SJCRH30 (cell line): Measurements from ENCODE around the gene ZNF487. TPM values are rescaled to one million over a fixed set of nuclear protein-coding genes. Genes with fewer than 3 reads are reported as not detected.
A peak's percentile ranks its signal among the peaks of the same experiment; 100 is the strongest.
"Not testable (repeated sequence)": the region's sequence is repeated elsewhere in the genome, so short reads cannot be mapped to it uniquely, and the experiment has no call there.

Experiments used
- DNase-seq, 2 experiments: peaks; one replicate each; pipeline ENCODE4 v3.0.0-alpha.2; 2015 to 2020
- H3K27ac ChIP-seq: fragments of 250-450 bp; sonication (Bioruptor Pico); 2 replicates; pipeline ENCODE4 v1.5.1; 2020; ENCODE audit warnings: mild to moderate bottlenecking, moderate library complexity
- H3K27me3 ChIP-seq: fragments of 250-450 bp; sonication (Bioruptor Pico); 2 replicates; pipeline ENCODE4 v1.5.1; 2020; ENCODE audit warnings: mild to moderate bottlenecking, moderate library complexity
- H3K36me3 ChIP-seq: fragments of 250-450 bp; sonication (Bioruptor Pico); 2 replicates; pipeline ENCODE4 v1.5.1; 2020; ENCODE audit warnings: mild to moderate bottlenecking, moderate library complexity
- H3K4me1 ChIP-seq: fragments of 250-450 bp; sonication (Bioruptor Pico); 2 replicates; pipeline ENCODE4 v1.5.1; 2020; ENCODE audit warnings: mild to moderate bottlenecking, moderate library complexity
- H3K4me3 ChIP-seq: fragments of 250-450 bp; sonication (Bioruptor Pico); 2 replicates; pipeline ENCODE4 v1.5.1; 2020; ENCODE audit warnings: mild to moderate bottlenecking, moderate library complexity
- H3K9me3 ChIP-seq: fragments of 250-450 bp; sonication (Bioruptor Pico); replicated peaks from 2 replicates; pipeline ENCODE4 v1.5.1; 2020; ENCODE audit warnings: mild to moderate bottlenecking, moderate library complexity
- total RNA-seq: library from RNA; depleted of rRNA; stranded (reverse); fragments of >200 nt; shearing (Covaris generic); gene quantifications from 2 replicates; pipeline ENCODE4 v1.2.3, GENCODE V29; 2014; rRNA removed

ZNF487 gene
- total RNA-seq: 0.18 and 0.38 TPM in 2 replicates

DNA sequence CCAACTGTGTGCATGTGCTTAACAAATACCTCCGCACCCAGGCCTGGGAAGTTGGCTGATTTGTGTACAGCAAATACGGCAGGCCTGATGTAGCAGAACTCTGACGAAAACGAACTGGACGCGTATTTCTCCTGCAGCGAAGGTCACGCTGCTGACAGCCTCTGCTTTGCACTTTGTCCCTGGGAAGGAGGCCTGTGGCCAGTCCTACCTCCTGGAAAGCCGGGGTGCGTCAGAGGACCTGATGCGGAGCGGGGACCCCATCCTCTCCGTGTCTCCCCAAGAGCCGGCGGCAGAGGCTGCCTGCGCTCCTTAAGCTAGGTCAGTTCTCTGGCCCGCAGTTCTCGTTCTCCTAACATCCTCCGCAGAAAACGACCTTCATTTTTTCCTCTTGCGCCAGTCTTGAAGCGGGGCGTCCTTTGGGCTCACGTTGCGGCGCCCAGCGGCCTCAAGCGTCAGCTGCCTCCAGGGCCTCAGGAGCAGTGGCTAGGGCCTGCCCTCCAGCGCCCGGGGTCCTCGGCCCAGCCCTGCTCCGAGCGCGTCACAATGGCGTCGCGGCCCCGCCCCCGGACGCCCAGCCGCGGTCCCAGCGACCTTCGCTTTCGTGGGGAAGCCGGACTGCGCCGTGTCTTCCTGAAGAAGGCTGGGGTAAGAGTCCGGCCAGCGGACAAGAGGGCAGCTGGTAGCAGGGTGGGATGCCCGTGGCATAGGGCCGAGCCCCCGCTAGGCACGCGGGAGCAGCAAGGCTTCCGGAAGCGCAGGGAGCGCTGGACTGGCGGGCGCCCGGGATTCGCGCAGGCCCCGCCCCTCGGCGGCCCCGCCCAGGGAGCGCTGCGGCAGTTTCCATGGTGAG is at the start of gene ZNF487:
Gene ZNF487, plus strand, starts transcription at position 821 of the 850 bp plus-strand sequence. CDS start 38,703 bp downstream, outside the sequence.
- H3K36me3 ChIP-seq: no peaks in the 10 kb centered on the region
- H3K27ac ChIP-seq: peak within 1 kb of the TSS; percentile 77
- H3K4me3 ChIP-seq: peak within 1 kb of the TSS; percentile 80
- H3K27me3 ChIP-seq: no peaks in the 10 kb centered on the region
- H3K4me1 ChIP-seq: no peaks in the 10 kb centered on the region
- DNase-seq: peak; percentile 65 to 71
- H3K9me3 ChIP-seq: no peaks in the 10 kb centered on the region

DNA sequence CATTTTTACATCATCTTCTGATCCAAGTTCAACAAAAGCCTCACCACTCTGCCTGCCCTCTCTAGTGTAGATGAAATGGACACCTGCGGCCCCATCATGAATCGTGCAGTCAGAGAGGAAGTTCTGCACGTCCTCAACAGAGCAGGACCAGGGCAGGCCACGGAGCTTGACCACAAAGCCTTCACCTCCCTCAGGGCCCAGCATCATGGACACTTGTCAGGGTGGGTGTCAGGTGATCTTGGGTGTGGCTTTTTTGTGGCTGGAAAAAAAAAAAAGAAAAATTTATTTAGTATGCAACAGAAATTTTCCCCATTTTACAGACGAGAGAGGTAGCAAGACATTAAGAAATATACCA is 49.3 kb upstream of the ZNF487 start:
- H3K9me3 ChIP-seq: no peaks in the 10 kb centered on the region
- no peaks in the 10 kb centered on the region for H3K4me1 ChIP-seq
- no peak overlapping the region for H3K4me3 ChIP-seq
- no peak overlapping the region for H3K27ac ChIP-seq
- H3K27me3 ChIP-seq: no peaks in the 10 kb centered on the region
- DNase-seq: no peak
- no peaks in the 10 kb centered on the region; the same call in 1 of the 2 replicates for H3K36me3 ChIP-seq

DNA sequence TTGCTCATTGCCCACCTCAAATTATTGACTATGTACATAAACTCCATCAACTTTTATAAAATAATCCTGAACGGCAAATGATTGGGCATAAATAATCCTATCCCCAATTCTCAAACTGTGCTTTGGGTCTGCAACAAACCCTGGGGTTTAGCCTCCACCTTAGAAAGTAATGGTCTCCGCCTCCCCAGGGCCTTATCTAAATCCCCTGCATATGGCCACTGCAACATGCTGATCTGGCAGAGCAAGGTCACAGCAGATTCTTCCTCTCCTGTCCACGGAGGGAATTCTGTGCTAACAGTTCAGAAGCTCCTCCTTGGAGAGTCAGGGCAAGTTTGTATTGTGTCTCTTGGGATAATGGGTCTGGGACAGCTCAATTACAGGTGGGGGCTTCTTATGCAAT is 47.0 kb upstream of the ZNF487 start:
- no peak for DNase-seq
- Histone ChIP-seq H3K4me3 (no peak overlapping the region), H3K4me1 (no peaks in the 10 kb centered on the region), H3K9me3 (no peaks in the 10 kb centered on the region), H3K36me3 (no peaks in the 10 kb centered on the region; the same call in 1 of the 2 replicates), H3K27ac (no peak overlapping the region), H3K27me3 (no peaks in the 10 kb centered on the region)

DNA sequence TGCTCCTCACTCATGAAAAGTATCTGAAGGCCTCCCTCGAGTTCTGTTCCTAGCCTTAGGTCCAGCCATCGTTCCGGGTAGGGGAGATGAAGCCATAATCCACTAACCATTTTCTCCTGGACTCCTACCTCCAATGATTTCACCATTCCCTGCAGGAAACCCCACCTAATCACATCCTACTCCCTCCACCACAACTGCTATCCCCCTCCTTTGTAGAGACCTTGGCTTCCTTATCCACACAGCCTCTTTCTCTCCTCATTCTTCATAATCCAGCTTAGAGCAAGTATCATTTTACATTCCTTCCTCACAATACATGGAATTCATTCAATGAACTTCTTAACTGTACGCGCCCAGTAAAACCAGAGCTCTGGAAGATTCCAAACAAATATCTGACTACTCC is 46.6 kb upstream of the ZNF487 start:
- no peak overlapping the region for H3K27ac ChIP-seq
- no peaks in the 10 kb centered on the region for H3K4me1 ChIP-seq
- DNase-seq: no peak
- no peaks in the 10 kb centered on the region for H3K9me3 ChIP-seq
- no peaks in the 10 kb centered on the region for H3K27me3 ChIP-seq
- H3K36me3 ChIP-seq: no peaks in the 10 kb centered on the region; the same call in 1 of the 2 replicates
- H3K4me3 ChIP-seq: no peak overlapping the region

DNA sequence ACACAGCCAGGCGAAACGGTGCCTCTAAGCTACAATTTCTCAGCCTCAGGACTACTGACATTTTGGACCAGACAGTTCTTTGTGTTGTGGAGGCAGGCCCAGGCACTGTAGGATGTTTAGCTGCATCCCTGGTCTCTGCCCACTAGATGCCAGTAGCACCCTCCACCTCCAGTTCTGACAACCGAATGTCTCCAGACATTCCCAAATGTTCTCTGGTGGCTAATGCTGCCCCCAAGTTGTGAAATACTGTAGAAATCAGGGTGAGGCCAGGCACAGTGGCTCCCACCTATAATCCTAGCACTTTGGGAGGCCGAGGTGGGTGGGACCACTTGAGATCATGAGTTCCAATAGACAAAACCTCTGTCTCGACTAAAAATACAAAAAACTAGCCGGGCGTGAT is 46.2 kb upstream of the ZNF487 start:
- DNase-seq: no peak
- Histone ChIP-seq H3K9me3 (no peaks in the 10 kb centered on the region), H3K27me3 (no peaks in the 10 kb centered on the region), H3K4me1 (no peaks in the 10 kb centered on the region), H3K36me3 (no peaks in the 10 kb centered on the region; the same call in 1 of the 2 replicates), H3K4me3 (no peak overlapping the region), H3K27ac (no peak overlapping the region)

DNA sequence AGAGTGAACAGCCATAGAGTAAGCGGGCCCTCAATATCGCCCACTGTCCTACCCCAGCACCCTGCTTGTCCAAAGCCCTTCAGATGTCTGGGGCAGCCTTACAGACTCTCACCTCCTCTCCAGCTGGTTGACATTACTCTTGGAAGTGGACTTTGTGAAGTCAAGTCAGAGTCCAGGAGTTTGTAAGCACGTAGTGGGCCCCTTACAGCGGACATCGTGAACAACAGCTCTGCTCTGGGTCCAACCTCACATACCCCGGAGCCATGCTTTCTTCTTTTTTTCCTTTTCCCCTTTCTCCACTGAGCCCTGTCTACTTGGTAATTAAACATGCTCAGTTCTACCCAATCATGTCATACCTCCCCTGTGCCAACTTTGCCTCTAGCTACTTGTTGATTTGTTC is 45.4 kb upstream of the ZNF487 start:
- H3K4me3 ChIP-seq: no peak overlapping the region
- no peak for DNase-seq
- H3K27ac ChIP-seq: no peak overlapping the region
- no peaks in the 10 kb centered on the region for H3K27me3 ChIP-seq
- no peaks in the 10 kb centered on the region; the same call in 1 of the 2 replicates for H3K36me3 ChIP-seq
- no peaks in the 10 kb centered on the region for H3K9me3 ChIP-seq
- H3K4me1 ChIP-seq: no peaks in the 10 kb centered on the region

DNA sequence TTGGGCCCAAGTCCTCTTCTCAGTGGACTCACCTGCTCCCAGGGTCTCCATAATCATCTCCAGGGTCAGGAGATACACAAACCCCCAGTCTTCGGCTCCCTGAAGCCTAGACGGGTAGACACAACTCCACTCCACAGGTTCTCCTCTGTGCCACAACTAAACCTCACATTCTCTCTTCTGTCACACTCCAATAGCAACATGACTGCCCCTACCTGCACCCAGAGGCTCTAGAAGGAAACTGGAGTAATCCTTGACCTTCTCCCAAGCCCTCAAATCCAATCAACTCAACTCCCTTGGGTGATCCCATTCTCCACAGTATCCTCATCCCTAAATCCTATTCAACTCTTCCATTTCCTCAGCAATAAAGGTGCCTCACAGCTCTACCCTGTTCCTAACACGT is 44.2 kb upstream of the ZNF487 start:
- Histone ChIP-seq H3K9me3 (no peaks in the 10 kb centered on the region), H3K4me1 (no peaks in the 10 kb centered on the region), H3K27me3 (no peaks in the 10 kb centered on the region), H3K27ac (no peak overlapping the region), H3K36me3 (no peaks in the 10 kb centered on the region; the same call in 1 of the 2 replicates), H3K4me3 (no peak overlapping the region)
- no peak for DNase-seq

DNA sequence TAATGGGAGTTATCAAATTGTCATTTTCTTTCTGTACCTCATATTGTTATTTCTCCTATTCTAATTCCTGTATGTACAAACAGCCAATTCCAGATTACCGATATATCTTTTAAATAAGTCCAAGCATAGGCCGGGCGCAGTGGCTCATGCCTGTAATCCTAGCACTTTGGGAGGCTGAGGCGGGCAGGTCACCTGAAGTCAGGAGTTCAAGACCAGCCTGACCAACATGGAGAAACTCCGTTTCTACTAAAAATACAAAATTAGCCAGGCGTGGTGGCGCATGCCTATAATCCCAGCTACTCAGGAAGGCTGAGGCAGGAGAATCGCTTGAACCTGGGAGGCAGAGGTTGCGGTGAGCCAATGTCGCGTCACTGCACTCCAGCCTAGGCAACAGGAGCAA is 43.7 kb upstream of the ZNF487 start:
- H3K27me3 ChIP-seq, H3K4me1 ChIP-seq, H3K9me3 ChIP-seq, H3K36me3 ChIP-seq, H3K27ac ChIP-seq, H3K4me3 ChIP-seq, DNase-seq: not testable (repeated sequence)

DNA sequence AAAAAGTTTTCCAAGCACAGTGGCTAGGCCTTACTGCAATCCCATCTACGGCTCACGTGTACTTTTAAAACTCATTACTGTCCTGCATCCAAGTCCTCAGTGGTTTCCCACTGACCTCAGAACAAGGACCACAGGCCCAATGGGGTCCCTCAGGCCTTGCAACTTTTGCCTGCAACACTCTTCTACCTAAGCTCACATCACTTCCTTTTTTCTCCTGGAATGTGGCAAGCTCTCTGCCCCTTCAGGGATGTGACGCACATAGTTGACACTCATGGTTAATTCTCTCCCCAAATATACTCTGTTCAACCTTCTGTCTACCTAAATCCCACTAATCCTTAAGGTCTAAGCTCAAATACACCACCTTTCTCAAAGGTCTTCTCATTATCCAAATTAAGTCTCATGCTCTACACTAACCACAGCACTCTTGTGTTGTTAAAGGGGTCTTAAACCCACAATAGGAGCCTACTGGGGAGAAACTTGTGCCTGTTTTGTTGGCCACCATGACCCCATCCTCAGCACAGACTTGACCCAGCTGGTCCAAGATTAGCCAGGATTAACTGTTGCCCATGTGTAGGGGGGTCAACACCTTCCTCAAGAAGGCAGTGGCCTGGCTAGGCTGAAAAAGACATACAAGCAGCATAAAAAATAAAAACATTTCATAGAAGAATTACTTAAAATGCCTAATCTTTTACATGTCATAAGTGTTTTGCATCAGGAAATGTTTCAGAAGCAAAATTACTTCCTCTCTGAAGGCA is 43.1 kb upstream of the ZNF487 start:
- Histone ChIP-seq H3K27me3 (no peaks in the 10 kb centered on the region), H3K4me3 (no peak overlapping the region), H3K27ac (no peak overlapping the region), H3K4me1 (no peaks in the 10 kb centered on the region), H3K9me3 (no peaks in the 10 kb centered on the region), H3K36me3 (no peaks in the 10 kb centered on the region)
- DNase-seq: no peak

DNA sequence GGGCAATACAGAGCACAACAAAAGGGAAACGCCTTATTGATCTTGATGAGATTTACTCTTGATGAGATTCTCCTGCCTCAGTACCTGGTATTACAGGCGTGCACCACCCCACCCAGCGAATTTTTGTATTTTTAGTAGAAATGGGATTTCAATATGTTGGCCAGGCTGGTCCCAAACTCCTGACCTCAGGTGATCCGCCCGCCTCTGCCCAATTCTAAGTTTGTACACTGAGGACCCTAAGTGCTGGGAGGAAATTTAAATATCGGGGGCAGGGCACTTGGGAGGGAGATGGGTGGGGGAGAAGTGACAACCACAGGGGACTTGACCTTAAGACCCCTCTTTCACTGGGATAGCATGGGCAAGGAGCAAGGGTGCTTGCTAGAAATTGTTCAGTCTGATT is 42.0 kb upstream of the ZNF487 start:
- H3K9me3 ChIP-seq: no peaks in the 10 kb centered on the region
- H3K27me3 ChIP-seq: no peaks in the 10 kb centered on the region
- no peak overlapping the region for H3K4me3 ChIP-seq
- H3K27ac ChIP-seq: no peak overlapping the region
- peaks cover 3% of the 10 kb centered on the region; the same call in 1 of the 2 replicates for H3K36me3 ChIP-seq
- no peaks in the 10 kb centered on the region for H3K4me1 ChIP-seq
- DNase-seq: no peak

DNA sequence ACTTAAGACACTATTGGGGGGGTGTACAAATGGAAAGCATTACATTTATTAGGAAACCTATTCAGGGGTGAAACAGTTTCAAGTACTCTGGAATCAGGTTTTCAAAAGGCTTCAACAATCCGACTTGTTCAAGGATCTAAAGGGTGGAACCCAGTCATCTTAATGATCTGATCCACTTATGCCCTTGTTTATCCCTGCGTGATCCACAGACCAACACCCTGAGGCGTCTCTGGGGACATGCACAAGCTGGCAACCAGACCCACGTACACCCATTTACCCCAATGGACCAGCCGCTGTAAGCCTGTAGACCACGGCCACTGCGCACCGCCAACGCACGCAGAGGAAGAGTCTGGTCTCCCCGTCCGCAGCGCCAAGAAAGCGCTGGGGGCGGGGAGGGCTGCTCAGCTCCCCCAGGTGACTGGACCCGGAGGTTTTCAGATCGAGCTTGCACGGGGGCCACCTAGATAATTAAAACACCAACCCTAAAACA is 41.3 kb upstream of the ZNF487 start:
- Histone ChIP-seq H3K4me1 (no peaks in the 10 kb centered on the region), H3K36me3 (peaks cover 3% of the 10 kb centered on the region; the same call in 1 of the 2 replicates), H3K27me3 (no peaks in the 10 kb centered on the region), H3K9me3 (no peaks in the 10 kb centered on the region), H3K4me3 (no peak overlapping the region), H3K27ac (no peak overlapping the region)
- DNase-seq: no peak

DNA sequence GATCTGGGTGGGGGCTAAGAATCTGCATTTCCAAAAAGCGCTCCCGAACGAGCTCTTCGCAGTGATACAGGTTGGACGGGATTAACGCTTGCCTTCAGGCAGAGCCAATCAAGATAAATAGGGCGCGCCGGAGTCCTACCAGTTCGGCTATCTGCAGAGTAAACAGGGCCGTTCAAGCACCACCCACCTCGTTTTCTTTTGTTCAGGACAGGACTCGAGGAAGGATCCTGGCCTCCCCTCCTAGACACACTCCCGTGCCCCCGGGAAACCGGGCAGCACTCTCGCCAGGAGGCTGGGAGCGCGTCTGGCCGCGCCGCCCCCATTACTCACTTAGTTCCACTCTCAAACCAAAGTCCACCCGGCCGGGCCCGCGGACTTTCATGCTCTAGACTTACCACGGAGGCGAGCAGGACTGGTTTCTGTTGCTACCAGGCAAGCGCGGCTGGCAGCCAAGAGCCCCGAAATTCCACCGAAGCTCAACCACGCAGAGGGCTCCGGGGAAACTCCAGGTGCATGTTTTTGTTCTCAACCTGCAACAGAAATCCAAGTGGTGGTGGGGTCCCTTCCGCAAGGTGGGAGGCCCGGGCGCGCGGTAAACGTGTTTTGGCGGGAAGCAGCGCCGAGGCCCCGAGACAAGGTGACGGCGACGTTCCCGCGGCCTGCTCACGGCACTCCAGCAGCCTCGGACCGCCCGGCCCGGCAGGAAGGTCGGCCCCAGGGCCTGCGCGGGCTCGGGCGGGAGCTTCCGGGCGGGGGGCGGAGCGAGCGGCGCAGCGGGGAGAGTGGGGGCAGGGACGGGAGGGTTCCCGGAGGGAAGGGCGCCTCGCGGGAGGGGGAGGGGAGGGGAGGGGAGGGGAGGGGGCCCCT is 40.6 kb upstream of the ZNF487 start:
- Histone ChIP-seq H3K9me3 (no peaks in the 10 kb centered on the region), H3K4me1 (no peaks in the 10 kb centered on the region), H3K27ac (no peak overlapping the region), H3K27me3 (no peaks in the 10 kb centered on the region), H3K4me3 (no peak overlapping the region), H3K36me3 (peaks cover 3% of the 10 kb centered on the region; the same call in 1 of the 2 replicates)
- no peak for DNase-seq

DNA sequence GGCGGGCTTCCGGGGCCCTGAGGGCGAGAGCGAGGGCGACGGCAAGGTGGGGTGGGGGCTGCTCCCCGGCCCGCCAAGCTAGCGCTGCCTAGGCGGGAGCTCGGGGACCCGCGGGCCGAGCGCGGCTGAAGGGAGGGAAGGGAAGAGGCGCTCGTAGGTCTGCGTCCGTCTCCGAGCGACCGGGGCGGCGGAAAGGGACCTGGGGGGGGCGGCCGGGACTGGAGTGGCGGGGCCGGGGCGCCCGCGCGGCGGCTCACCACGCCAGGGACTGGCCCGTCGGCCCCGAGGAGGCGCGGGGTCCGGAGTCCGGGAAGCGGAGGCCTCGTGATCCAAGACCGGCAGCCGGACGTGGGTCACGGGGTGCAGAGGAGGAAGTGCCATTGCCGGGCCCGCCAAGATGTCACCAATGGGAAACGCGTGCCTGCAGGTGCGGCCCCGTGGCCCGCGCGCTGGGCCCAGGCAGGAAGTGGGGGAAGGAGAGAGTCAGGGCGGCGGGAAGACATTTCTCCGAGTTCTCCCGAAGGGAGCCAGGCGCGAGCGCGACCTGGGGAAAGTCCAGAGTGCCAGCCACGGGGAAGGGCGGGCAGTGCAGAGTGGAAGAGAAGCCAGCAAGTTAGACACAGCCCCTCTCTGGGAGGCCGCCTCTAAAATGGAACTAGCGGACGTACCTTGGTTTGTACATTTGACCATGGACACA is 39.8 kb upstream of the ZNF487 start:
- Histone ChIP-seq H3K27ac (no peak overlapping the region), H3K36me3 (peaks cover 3% of the 10 kb centered on the region; the same call in 1 of the 2 replicates), H3K4me1 (no peaks in the 10 kb centered on the region), H3K4me3 (no peak overlapping the region), H3K9me3 (no peaks in the 10 kb centered on the region), H3K27me3 (no peaks in the 10 kb centered on the region)
- no peak for DNase-seq

DNA sequence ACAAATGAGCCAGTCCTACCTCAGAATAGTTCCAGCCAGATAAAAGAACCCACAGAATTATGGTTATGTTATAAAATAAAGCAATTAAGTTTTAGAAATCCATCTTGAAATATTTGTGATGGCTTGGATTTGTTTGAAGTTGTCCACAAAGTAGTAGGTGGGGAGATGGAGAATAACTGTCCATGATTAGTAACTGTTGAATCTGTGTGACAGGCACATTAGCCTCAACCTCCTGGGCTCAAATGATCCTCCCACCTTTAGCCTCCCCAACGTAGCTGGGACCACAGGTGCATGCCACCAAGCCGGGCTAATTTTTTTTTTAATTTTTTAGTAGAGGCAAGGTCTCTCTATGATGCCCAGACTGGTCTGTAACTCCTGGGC is 38.0 kb upstream of the ZNF487 start:
- Histone ChIP-seq H3K27me3 (no peaks in the 10 kb centered on the region), H3K4me1 (no peaks in the 10 kb centered on the region), H3K9me3 (no peaks in the 10 kb centered on the region), H3K36me3 (peaks cover 3% of the 10 kb centered on the region; the same call in 1 of the 2 replicates), H3K27ac (no peak overlapping the region), H3K4me3 (no peak overlapping the region)
- no peak for DNase-seq
